HG02610 (cell line): ENCODE data around the gene GMEB2.

ENCODE experiments used
- ATAC-seq: cut with Tn5 transposase; IDR thresholded peaks from one replicate; pipeline ENCODE4 v1.9.1; 2021; ENCODE audit warnings: mild to moderate bottlenecking, moderate library complexity; ENCODE audit not compliant: unreplicated experiment

GMEB2 gene

DNA sequence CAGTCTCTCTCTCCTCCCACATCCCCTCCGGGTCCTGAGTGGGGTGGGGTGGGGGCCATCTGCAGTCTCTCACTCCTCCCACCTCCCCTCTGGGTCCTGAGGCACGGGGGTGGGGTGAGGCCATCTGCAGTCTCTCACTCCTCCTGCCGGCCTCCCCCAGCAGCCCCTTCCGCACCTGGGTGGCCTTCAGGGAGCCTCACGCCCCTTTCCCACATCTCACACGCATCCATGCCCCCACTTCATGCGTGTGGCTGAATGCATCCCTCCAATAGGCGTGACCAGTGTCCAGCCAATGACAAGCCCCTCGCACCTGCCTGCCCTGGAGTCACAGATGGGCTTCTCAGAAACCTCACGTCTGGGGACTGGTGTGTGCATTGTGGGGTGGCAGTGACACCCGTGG, 78.4 kb downstream of the GMEB2 start:
- ATAC-seq, result no peak

DNA sequence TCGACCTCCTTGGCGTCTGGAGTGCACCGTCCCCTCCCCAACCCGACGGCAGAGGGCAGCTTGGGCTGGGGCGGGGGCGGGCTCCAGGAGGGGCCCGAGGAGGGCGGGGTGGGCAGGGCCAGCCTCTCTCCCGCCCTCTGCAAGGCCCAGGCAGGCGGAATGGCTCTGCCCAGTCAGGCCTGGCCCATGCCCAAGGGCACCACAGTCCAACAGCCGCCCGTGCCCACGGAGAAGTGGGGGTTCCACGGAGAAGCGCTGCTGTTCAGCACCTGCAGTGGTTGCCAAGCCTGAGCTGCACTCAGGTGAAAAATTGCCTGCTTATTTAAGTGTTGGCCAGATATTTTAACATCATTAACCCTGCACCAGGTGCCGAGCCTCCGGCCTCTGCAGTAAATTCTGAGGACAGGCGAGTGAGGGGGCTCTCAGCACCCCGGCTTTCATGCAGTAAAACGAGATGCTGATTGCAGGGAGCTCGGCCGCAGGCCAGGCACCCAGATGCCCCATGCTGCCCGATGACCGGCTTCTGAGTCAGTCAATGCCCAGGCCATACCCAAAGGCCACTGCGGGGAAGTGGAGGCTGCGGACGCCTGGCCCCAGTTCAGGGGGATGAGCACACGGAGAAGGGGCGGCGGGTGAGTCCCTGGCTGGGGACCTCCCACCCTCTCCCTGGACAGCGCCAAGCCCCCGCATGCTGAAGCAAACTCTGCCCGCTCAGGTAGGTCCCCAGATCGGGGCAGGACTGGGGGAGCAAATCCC, 79.0 kb downstream of the GMEB2 start, which contains the start of gene SRMS:
Gene SRMS, minus strand, starts transcription at position 25 of the 756 bp plus-strand sequence. CDS start 286 bp downstream, outside the sequence.
- ATAC-seq, result no peak

DNA sequence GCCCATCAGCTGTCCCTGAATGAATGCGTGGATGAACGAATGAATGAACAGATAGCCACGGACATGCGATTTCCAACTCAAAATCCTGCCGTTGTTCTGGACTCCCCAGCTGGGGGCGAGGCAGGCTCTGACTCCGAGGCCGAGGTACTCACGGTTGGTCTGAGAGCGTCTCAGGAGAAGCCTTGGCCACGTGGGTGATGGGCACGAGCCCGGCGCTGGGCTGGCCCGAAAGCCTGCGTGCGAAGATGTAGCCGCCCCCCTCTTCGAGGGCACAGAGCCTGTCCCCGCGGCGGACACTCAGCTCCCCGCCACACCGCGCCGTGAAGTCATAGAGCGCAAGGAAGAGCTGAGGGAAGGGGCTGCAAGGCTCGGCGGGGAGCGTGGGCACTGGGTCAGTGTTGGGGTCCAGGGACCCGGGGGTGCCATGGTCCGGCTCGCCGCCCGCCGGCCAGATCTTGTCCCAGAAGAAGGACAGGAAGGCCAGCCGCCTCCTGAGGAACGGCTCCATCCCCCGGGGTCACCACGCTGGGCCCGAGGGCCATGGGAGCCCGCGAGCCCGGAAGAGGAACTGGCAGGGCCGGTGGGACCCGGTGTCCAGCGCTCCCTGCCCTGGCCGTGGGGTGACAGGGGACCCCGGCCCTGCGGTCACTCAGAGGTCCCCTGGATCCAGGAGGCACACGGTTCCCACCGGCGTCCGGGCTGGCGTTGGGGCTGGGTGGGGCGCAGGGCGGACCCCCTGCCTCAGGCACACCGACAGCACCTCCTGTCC, 79.8 kb downstream of the GMEB2 start:
- no peak for ATAC-seq

DNA sequence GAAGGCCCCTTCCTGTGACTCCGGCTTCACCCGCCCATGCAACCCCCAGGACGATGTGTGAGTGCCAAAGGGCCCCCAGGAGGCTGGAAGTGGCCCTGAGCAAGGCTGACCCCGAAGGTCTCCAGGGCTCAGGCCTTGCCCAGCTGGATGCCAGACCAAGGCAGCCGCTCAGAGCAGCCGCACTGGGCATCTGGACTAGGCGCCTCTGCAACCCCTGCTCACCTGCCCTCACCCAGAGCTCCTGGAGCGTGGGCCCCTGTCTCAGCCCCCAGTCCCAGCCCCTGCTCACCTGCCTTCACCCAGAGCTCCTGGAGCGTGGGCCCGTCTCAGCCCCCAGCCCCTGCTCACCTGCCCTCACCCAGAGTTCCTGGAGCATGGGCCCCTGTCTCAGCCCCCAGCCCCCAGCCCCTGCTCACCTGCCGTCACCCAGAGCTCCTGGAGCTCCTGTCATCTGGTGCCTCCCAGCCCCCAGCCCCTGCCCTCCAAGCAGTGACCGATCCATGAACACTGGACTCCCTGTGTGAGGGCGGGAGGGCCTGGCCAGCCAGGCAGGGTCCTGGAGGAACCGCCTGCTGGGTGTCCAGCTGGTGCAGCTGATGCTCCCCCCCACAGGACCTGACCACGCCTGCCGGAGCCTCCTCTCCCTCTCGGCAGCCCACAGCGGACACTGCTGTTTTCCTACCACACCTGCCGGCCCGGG, 80.5 kb downstream of the GMEB2 start:
- ATAC-seq, result no peak

DNA sequence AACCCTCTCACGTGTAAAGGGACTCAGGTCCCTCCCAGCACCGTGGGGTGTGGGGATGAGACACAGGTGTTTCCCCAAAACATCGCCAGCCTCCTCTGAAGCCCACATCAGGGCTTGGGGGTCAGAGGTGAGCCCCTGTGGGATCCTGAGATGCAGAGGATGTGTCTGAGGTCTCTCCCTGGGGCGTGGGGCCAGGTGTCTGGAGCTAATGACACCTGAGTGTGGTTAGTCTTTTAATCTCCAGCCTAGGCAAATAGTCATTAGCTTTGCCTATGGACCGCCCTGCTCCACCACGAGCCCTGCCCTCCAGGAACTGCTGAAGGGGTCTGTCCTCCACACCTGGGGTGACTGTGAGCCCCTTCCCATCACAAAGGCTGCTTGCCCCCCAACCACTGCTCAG, 81.1 kb downstream of the GMEB2 start:
- ATAC-seq, result no peak

DNA sequence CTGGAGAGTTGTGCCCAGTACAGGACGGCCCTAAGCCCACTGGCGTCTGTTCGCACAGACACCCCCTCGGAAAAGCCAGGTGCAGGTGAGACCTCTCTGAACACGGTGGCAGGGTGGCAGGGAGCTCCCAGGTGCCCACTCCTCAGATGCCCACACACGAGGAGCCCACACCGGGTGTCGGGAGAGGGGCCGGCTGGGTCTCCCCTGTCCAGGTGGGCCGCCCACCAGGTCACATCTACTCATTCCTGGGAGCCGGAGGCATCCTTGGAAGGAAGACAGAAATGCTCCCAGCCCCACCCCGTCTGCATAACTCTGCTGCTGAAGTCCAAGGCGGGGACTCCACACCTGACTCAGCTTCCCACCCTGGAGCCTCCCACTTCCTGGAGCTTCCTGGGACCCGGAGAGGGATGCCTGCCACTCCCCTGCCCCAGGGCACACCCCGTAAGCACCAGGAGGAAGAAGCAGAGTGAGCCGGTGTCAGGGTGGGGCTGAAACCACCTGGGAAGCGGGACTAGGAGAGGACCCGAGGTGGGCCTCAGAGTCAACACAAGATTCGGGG, 81.9 kb downstream of the GMEB2 start:
- no peak for ATAC-seq

DNA sequence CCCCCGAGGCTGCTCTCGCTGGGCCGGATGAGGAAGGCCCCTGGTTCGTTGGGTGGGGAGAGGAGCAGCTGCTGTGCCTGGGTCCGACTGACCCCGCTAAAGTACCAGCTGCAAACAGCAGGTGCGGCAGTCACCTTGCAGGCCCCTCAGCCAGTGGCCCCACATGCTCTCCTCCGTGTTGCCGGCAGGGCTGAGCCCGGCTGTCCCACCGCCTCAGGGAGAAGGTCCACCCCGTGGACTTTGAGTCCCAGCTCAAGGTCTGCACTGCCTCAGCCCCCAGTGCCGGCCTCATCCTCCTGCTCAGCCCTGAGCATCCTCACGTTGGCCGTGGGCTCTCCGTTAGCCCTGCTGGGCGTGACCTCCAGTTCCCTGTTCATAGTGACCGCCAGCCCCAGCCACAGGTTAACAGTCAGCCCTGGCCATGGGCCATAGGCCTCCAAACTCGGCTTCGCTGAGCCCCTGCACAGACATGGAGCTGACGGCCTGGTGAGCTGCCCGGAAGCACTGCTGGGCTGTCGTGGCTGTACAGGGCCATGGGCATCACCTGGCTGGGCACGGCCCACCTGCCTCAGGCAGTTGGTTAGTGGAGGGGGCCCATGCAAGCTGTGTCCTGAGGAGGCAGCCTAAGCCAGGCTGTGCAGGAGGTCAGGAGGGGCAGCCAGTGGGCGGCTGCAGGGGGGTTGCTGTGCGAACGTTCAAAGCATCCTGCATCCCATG, 82.5 kb downstream of the GMEB2 start:
- ATAC-seq, result no peak

DNA sequence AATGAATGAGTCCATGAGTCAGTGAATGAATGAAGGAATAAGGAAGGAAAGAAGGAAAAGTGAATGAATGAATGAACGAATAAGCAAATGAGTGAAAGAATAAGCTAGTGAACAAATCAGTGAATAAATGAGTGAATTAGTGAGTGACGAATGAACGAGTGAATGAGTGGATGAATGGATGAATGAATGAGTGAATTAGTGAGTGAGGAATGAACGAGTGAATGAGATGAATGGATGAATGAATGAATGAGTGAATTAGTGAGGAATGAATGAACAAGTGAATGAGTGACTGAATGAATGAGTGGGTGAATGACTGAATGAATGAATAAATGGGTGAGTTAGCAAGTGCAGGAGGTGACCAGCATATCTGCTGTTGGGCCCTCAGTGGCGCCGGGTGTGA, 83.2 kb downstream of the GMEB2 start:
- ATAC-seq, result no peak

DNA sequence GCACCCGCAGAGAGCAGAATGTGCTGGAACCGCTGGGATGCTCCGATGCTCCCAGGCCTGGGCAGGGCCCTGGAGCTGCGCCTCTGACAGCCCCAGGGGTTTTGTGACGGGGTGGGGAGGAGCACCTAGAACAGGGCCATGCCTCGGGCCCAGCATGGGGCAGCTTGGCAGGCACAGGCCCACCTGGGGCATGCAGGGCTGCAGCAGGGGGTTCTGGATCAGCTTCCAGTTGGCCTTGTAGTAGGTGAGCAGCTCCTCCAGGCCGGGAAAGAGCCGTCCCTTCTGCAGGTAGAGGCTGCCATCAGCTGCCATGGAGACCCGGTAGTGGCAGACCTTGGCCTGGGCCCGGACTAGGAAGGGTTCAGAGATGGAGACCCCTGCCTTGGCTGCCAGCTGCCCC, 83.8 kb downstream of the GMEB2 start:
- no peak for ATAC-seq

DNA sequence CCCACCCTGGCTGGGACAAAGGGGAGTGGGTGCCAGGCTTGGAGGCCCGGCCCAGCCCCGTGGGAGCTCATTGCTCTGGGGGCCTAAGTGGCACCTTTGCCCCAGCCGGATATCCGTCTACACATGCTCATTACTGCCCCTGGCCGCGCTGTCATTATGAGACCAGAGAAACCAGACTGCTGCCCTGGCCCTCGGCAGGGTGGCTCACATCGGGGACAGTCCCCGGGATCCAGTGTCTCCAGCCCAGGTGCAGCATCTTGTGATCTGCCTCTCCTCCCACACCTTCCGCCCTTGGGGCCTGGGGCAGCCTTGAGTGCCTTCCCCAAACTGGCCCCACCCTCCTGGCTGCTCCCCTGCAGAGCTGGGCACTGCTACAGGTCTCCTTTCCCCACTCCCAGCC, 84.2 kb downstream of the GMEB2 start:
- no peak for ATAC-seq

DNA sequence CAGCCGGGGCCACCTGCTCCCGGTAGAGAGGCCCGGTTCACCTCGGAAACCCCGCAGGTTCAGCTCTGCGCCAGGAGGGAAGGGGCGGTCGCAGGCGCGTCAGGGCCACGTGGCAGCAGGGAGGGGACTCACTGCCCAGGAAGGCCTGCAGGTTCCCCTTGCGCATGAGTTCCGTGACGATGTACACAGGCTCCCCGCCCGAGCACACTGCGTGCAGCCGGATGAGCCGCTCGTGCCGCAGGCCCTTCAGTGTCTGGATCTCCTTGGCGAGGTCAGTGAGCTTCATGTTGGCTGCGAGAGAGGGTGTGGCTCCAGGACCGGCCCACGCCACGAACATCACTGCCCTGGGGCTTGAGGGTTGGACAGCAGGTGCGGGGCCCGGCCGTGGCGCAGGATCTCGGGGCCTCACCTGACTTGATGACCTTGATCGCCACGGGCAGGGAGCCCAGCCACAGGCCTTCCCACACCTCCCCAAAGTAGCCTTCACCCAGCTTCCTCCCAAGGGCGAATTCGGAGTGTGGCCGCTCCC, 84.8 kb downstream of the GMEB2 start:
- no peak for ATAC-seq

DNA sequence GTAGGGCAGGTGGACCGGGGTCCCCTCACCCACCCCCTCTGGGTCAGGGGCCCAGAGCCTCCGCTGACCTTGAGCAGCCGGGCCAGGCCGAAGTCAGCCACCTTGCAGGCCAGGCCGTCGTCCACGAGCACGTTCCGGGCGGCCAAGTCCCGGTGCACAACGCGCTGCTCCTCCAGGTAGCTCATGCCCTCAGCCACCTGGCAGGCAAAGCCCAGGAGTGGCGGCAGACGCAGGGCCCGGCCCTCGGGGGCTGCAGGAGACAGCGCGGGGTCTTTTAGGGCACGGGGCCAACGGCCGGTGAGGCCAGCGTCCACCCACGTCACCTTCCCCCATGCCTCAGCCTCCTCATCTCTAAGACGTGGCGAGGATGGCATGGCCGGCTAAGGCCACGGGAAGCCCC, 85.5 kb downstream of the GMEB2 start:
- no peak for ATAC-seq

DNA sequence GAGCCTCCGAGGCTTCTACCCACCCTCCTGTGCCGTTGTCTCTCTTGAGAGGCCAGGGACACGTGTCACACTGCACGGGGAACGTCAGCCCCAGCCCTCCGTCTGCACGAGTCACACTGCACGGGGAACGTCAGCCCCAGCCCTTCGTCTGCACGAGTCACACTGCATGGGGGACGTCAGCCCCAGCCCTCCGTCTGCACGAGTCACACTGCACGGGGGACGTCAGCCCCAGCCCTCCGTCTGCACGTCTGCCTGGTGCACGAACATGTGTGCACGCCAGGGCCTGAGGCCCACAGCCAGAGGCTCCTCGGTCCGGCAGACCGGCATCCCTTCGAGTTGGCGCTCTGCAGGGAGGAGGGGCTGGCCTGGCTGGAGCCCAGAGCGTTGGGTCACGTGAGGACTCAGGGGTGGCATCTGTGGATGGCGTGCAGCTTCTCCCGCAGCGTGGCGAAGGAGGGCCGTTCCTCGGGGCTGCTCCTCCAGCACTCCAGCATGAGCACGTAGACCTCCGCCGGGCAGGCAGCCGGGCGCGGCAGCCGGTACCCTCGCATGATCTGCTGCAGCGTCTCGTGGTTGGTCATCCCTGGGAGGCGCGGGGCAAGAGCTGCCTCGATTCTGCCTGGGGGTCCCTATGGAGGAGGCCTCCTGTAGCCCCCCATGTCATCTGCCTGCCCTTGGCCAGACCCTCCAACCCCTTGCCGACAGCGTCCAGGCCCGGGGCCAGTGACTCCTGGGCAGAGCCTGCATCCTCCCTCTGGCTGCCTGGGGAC, 86.3 kb downstream of the GMEB2 start:
- no peak for ATAC-seq

DNA sequence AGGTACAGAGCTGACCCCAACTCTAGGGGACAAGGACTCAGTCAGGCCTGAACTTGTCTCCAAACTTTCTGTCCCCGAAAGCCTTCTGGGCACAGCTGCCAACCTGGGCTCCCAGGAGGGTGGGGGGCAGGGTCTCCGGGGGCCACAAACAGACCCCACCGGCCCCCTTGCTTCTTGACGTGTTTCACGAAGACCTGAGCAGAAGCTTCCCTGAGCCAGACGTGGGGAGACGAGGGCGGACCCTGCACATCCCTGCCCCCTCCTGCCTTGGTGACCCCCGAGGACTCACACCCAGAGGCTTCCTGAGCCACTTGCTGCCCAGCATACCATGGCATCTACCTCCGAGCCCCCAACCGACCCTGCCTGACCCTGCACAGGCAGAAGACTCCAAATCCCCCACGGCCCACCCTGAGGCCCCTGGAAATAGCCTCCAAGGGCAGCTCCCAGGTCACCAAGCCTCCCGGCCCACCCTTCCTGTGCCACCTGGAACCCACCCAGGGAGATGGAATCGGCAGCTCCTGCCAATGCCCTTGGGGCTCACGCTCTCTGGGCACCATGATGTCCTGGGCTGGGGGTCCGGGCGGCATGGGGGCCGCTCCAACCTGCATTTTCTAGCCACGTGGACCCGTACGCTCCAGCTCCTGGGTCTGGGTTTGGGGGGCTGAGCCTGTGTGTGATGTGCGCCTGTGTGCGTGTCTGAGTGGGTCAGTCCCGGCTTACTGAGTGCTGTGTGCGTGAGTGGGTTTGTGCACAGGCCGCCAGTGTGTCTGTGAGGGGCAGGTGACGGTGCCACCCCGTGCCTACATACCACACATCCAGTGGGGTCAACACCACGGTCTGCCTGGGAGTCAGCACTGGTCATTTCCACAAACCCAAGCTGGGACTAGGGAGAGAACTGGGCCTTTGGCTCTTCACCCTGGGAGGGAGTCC, 87.2 kb downstream of the GMEB2 start:
- ATAC-seq, result no peak

DNA sequence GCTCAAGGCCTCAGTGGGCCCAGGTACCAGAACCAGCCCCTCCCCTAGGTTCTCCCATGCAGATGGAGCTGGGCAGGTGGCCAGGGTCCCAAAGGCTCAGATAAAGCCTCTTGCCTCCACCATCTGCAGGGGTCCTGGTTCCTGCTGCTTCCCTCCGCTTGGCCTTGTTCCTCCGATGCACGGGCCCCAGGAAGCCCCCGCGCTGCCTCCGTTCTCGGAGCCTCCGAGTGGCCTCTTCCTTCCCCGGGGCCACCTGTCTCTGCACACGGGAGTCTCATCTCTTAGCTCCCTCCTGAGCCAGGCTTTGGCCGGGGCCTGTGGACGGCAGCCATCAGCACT, 87.8 kb downstream of the GMEB2 start:
- ATAC-seq, result no peak

DNA sequence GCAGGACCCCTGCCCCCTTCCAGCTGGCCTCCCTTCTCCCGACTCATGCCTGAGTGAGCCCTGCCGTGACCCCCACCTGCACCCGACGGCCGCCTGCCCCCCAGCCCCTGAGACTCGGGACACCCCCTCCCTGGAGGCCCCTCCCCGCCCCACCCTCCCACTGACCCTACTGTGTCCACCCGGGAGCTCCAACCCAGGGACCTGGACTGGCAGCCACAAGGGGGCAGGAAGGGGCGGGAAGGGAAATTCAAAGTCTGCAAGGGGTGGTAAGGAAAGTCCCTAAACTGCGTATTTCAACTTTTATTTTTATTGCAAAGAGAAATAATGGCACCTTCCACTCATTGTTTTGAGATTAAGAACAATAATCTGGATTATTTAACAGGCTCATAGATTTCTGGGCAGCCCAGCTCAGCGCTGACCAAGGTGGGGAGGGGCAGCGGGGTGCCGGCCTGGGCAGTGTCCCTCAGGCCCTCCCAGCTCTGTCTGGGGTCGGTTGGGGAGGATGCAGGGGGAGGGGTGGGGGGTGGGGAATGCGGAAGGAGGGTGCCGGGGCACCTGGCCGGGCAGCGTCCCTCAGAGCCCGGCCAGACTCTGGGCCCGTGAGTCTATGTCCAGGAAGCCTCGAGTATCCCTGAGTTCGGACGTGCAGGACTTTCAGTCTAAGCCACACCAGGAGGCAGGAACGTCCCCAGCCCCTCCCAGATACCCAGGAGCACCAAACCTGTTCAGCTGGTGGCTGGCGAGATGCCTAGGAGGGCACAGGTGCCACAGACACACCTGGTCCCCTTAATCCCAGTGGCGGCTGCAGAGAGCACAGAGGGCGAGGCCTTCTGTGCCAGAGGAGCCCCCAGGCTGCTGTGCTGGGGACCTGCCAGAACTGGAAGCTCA, 88.5 kb downstream of the GMEB2 start:
- no peak for ATAC-seq
